Spleen (tissue), 11 donors: ENCODE measurements around the gene SMIM23. TPM values are rescaled to one million over a fixed set of nuclear protein-coding genes. Genes with fewer than 3 reads are reported as not detected.

Experiments
- DNase-seq: peaks from one replicate; pipeline ENCODE4 v3.0.0-alpha.2; 2020
- H3K27ac ChIP-seq, 8 donors: fragments of 200-600 bp; sonication (generic) in 7 of 8; 1 replicate in 4 of 8; 2 replicates in 4 of 8; pipeline versions ENCODE4 v1.5.0 to v1.8.0; 2016 to 2021; ENCODE audit warnings: inconsistent platforms in 4 of 8, mild to moderate bottlenecking in 4 of 8, moderate library complexity in 1 of 8
- H3K27me3 ChIP-seq, 7 donors: fragments of 200-600 bp; sonication (generic) in 6 of 7; replicated peaks in 1 of 7; 1 replicate in 4 of 7; 2 replicates in 3 of 7; pipeline versions ENCODE4 v1.5.0 to v1.8.0; 2016 to 2021; ENCODE audit warnings: inconsistent platforms in 3 of 7, mild to moderate bottlenecking in 1 of 7
- H3K36me3 ChIP-seq, 6 donors: fragments of 200-600 bp; sonication (generic) in 5 of 6; 1 replicate in 4 of 6; 2 replicates in 2 of 6; pipeline versions ENCODE4 v1.5.0 to v1.8.0; 2016 to 2021; ENCODE audit warnings: inconsistent platforms in 2 of 6
- H3K4me1 ChIP-seq, 6 donors: fragments of 200-600 bp; sonication (generic) in 5 of 6; 1 replicate in 3 of 6; 2 replicates in 3 of 6; pipeline versions ENCODE4 v1.5.0 to v1.8.0; 2016 to 2021; ENCODE audit warnings: inconsistent platforms in 3 of 6
- H3K4me3 ChIP-seq, 8 donors: fragments of 200-600 bp; sonication (generic) in 7 of 8; 1 replicate in 4 of 8; 2 replicates in 4 of 8; pipeline versions ENCODE4 v1.5.0 to v1.8.0; 2016 to 2021; ENCODE audit warnings: inconsistent platforms in 4 of 8, mild to moderate bottlenecking in 4 of 8, moderate library complexity in 2 of 8
- H3K9me3 ChIP-seq, 8 donors: fragments of 200-600 bp; sonication (generic) in 7 of 8; 1 replicate in 4 of 8; 2 replicates in 4 of 8; pipeline versions ENCODE4 v1.5.0 to v1.8.0; 2016 to 2021; ENCODE audit warnings: inconsistent platforms in 4 of 8
- POLR2A ChIP-seq, 3 donors: fragments of 450-650 bp; IDR thresholded peaks; one replicate each; pipeline ENCODE4 v1.5.1; 2017; ENCODE audit warnings: antibody characterized with exemption in 3 of 3, mild to moderate bottlenecking in 1 of 3
- POLR2AphosphoS5 ChIP-seq, 3 donors: sonication (generic); formaldehyde crosslinking; IDR thresholded peaks; one replicate each; pipeline ENCODE4 v1.5.1; 2017; ENCODE audit warnings: antibody characterized with exemption in 3 of 3
- WGBS, 5 donors: extraction: QIAGEN DNeasy Blood & Tissue Kit in 3 of 5; methylation state at CpG; one replicate each; pipeline versions ENCODE4 v1.1.5 to v1.1.7; 2013 to 2018; 5-methylcytosine and 5-hydroxymethylcytosine counted together
- intact Hi-C: fragments of 100-400 bp; cut with DNase I; formaldehyde crosslinking; loops from one replicate; pipeline ENCODE4 v1.15.0; 2023; ENCODE audit warnings: low total_unique reads
- polyA plus RNA-seq, 3 donors: library from polyadenylated mRNA; stranded (reverse); fragments of 200-250 nt; gene quantifications; one replicate each; pipeline ENCODE4 v1.2.1, GENCODE V29; 2013
- total RNA-seq, 7 donors: library from RNA; depleted of rRNA in 3 of 7; stranded (reverse); fragments of >200 nt in 3 of 7; fragmentation: NEBNext Ultra II Directional in 4 of 7; extraction: Animal tissue kit (Norgen Biotek cat#: 25700) in 4 of 7; gene quantifications; one replicate each; pipeline versions ENCODE4 v1.1.0 to v1.2.1, GENCODE V29; 2016 to 2021
- TF ChIP-seq, protein P1 (sequence below), 11 experiments: fragments of 200-600 bp in 7 of 11; fragments of 450-650 bp in 4 of 11; sonication (generic) in 4 of 11; IDR thresholded peaks in 8 of 11; conservative IDR thresholded peaks in 3 of 11; 1 replicate in 7 of 11; 2 replicates in 4 of 11; pipeline versions ENCODE4 v1.4.0 to v1.8.0; 2016 to 2021; ENCODE audit warnings: antibody characterized with exemption in 11 of 11, inconsistent platforms in 4 of 11, mild to moderate bottlenecking in 1 of 11
- donor health status: healthy with polysubstance abuse.
- donor health status: DM: no; HTN: no; CAD: no; lungs with moderate emphysema.
- donor health status: DM: no; HTN: no; CAD: no.
- donor health status: Bipolar disorder and iron deficiency.
- donor health status: healthy.
- donor health status: DM: no; HTN: no; CAD: no.
- donor health status: DM: yes; HTN: yes; CAD: no.

The SMIM23 gene
- total and polyA plus RNA-seq, 10 donors: not detected

DNA sequence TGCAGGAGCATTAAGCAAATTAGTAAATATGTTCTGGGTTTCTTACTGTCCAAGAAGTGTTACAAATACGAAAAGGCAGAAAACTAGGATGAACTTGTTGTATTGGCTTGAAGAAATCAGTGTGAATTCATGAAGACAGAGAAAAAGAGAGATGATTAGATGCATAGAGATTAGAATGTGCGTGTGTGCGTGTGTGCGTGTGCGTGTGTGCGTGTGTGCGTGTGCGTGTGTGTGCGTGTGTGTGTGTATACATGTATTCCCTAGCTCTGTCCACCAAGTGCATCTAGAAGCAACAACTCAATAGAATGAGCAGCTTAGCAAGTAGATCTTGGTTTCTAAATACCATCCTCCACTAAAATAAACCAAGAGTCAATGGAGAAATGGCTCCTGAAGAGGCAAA is 41.5 kb downstream of the SMIM23 start:
- WGBS, 5 donors: 86 to 97% (median 92%) methylated on average over 9 of the region's 9 CpGs

DNA sequence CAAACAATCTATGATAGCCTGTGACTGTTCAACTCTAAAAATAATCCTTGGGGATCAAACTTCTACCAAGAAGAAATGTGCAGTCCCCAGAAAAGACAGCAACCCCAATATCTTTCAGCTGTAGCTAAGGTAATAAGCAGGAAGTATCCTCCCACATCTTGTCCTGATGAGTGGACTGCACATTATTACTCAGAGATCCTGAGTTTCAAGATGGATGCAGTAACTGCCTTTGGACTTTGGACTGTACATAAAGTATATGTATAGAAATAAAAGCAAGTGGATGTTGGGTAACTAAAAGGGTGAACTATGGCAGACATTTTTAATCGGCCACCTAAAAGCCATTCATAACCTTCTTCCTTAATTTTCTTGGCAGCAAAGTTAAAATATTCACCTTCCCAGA is 45.1 kb downstream of the SMIM23 start:
- H3K27me3 ChIP-seq: no peaks in the 10 kb centered on the region
- WGBS, 5 donors: 89 to 97% (median 92%) methylated on average over 1 of the region's 1 CpG
- intact Hi-C loops: no loop called here
- no peak for DNase-seq
- H3K36me3 ChIP-seq: no peaks in the 10 kb centered on the region
- peaks cover 0 to 47% (median 23%) of the 10 kb centered on the region in 8 donors for H3K9me3 ChIP-seq
- no peak overlapping the region for H3K4me3 ChIP-seq
- H3K4me1 ChIP-seq: no peaks in the 10 kb centered on the region
- TF ChIP-seq, protein P1, sequence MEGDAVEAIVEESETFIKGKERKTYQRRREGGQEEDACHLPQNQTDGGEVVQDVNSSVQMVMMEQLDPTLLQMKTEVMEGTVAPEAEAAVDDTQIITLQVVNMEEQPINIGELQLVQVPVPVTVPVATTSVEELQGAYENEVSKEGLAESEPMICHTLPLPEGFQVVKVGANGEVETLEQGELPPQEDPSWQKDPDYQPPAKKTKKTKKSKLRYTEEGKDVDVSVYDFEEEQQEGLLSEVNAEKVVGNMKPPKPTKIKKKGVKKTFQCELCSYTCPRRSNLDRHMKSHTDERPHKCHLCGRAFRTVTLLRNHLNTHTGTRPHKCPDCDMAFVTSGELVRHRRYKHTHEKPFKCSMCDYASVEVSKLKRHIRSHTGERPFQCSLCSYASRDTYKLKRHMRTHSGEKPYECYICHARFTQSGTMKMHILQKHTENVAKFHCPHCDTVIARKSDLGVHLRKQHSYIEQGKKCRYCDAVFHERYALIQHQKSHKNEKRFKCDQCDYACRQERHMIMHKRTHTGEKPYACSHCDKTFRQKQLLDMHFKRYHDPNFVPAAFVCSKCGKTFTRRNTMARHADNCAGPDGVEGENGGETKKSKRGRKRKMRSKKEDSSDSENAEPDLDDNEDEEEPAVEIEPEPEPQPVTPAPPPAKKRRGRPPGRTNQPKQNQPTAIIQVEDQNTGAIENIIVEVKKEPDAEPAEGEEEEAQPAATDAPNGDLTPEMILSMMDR (IDR thresholded peaks at IDR 0.05 in 8 of 11, conservative IDR thresholded peaks at IDR 0.05 in 3 of 11): no peak
- no peak for TF ChIP-seq POLR2A (IDR thresholded peaks at IDR 0.05)
- no peak for TF ChIP-seq POLR2AphosphoS5 (IDR thresholded peaks at IDR 0.05)
- no peak overlapping the region for H3K27ac ChIP-seq

More for the DNA sequence above, 41.5 kb downstream of the SMIM23 start:
- H3K9me3 ChIP-seq: peaks cover 0 to 25% (median 9%) of the 10 kb centered on the region in 8 donors
- intact Hi-C loops: no loop called here
- peak; percentile 2 for DNase-seq
- no peaks in the 10 kb centered on the region for H3K27me3 ChIP-seq
- H3K4me1 ChIP-seq: no peaks in the 10 kb centered on the region
- no peak overlapping the region for H3K27ac ChIP-seq
- no peak overlapping the region for H3K4me3 ChIP-seq
- TF ChIP-seq POLR2A (IDR thresholded peaks at IDR 0.05) (no peak), POLR2AphosphoS5 (IDR thresholded peaks at IDR 0.05) (no peak)
- TF ChIP-seq, protein P1 (IDR thresholded peaks at IDR 0.05 in 8 of 11, conservative IDR thresholded peaks at IDR 0.05 in 3 of 11): no peak
- H3K36me3 ChIP-seq: no peaks in the 10 kb centered on the region

DNA sequence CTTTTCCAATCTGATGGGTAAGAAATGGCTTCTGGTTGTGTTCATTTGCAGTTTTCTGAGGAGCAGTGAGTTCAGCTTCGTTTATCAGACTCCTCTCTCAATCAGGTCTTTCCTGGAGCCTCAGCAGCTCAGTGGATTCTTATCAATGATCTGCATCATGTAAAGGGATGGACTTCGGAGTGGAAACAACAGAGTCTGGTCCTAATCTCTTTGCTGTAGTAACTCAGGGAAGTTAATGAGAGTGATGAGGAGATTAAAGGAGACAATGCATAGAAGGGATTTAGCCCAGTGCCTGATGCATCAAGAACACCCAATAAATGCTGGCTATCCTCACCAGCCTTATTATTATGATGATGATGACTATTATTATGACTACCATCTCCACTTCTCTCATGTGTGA is 47.2 kb downstream of the SMIM23 start:
- 77 to 90% (median 82%) methylated on average over 2 of the region's 2 CpGs for WGBS, 5 donors
- DNase-seq: no peak
- intact Hi-C loops: no loop called here
- Histone ChIP-seq H3K4me1 (no peaks in the 10 kb centered on the region), H3K4me3 (no peak overlapping the region), H3K27me3 (no peaks in the 10 kb centered on the region), H3K27ac (no peak overlapping the region), H3K9me3 (peaks cover 0 to 47% (median 23%) of the 10 kb centered on the region in 8 donors), H3K36me3 (no peaks in the 10 kb centered on the region)
- TF ChIP-seq, protein P1 (IDR thresholded peaks at IDR 0.05 in 8 of 11, conservative IDR thresholded peaks at IDR 0.05 in 3 of 11): no peak
- TF ChIP-seq POLR2A (IDR thresholded peaks at IDR 0.05) (no peak), POLR2AphosphoS5 (IDR thresholded peaks at IDR 0.05) (no peak)

DNA sequence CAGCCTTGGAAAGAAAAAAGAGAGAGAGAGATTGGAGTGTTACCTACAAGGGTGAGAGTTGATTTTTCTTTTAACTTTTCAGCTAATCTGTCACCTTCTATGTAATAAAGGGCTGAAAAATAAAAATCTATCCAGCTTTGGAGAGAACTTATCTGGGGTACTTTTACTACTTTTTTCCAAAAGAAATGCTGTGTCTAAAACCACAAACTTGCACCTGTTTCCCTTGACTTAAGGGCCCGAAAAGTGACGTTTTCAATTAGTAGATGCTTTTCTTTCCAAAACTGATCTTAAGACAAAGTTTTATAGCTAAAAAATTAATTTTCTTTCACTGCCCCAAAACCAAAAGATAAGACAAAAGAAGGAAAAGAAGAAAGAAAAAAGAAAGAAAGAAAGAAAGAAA is 48.8 kb downstream of the SMIM23 start:
- H3K27me3 ChIP-seq: no peaks in the 10 kb centered on the region
- no peaks in the 10 kb centered on the region for H3K36me3 ChIP-seq
- no peaks in the 10 kb centered on the region for H3K4me1 ChIP-seq
- peaks cover 0 to 47% (median 22%) of the 10 kb centered on the region in 8 donors for H3K9me3 ChIP-seq
- DNase-seq: no peak
- TF ChIP-seq POLR2A (IDR thresholded peaks at IDR 0.05) (no peak), POLR2AphosphoS5 (IDR thresholded peaks at IDR 0.05) (no peak)
- TF ChIP-seq, protein P1 (IDR thresholded peaks at IDR 0.05 in 8 of 11, conservative IDR thresholded peaks at IDR 0.05 in 3 of 11): no peak
- WGBS, 5 donors: 59 to 73% (median 64%) methylated on average over 2 of the region's 2 CpGs
- H3K4me3 ChIP-seq: no peak overlapping the region
- no peak overlapping the region for H3K27ac ChIP-seq
- intact Hi-C loops: no loop called here
